B cell (primary cell): ENCODE measurements around the gene COX7B. TPM values are rescaled to one million over a fixed set of nuclear protein-coding genes. Genes with fewer than 3 reads are reported as not detected.
"Not testable (repeated sequence)": the region's sequence is repeated elsewhere in the genome, so short reads cannot be mapped to it uniquely, and the experiment has no call there.

Experiments
- ATAC-seq: fragments of 200-7000 bp; cut with Tn5 transposase; one replicate; pipeline ENCODE4 v1.10.0; 2021; ENCODE audit warnings: low read depth, mild to moderate bottlenecking, moderate number of reproducible peaks, moderate library complexity
- CTCF ChIA-PET: fragments of 350-600 bp; sonication (Branson Sonifier 250); formaldehyde crosslinking; loops from one replicate; lab custom pipeline; 2021; ENCODE audit warnings: antibody characterized with exemption, inconsistent platforms; lab: Charles Lee
- POLR2A ChIA-PET: fragments of 350-600 bp; sonication (Branson Sonifier 250); formaldehyde crosslinking; loops from one replicate; lab custom pipeline; 2021; ENCODE audit warnings: antibody characterized with exemption; lab: Charles Lee
- DNase-seq: peaks from one replicate; pipeline ENCODE4 v3.0.0; 2013
- H2AFZ ChIP-seq: 2 replicates; pipeline ENCODE4 v1.6.1; 2012; ENCODE audit warnings: mild to moderate bottlenecking, low read depth, low read length; ENCODE audit not compliant: insufficient read depth, poor library complexity, severe bottlenecking
- H3K27ac ChIP-seq, 2 donors: 1 replicate in 1 of 2; 2 replicates in 1 of 2; pipeline ENCODE4 v1.5.1; 2012 to 2013; ENCODE audit warnings: low read length in 2 of 2, mild to moderate bottlenecking in 2 of 2, moderate library complexity in 1 of 2
- H3K27me3 ChIP-seq, 4 experiments: fragments of 200-600 bp in 1 of 4; sonication (generic) in 1 of 4; replicated peaks in 1 of 4; 1 replicate in 2 of 4; 2 replicates in 2 of 4; pipeline versions ENCODE4 v1.6.1 to v1.7.0; 2013 to 2016; ENCODE audit warnings: low read length in 3 of 4, mild to moderate bottlenecking in 2 of 4, mixed read lengths in 1 of 4, moderate library complexity in 1 of 4; ENCODE audit not compliant: insufficient read depth in 4 of 4, control insufficient read depth in 3 of 4; ENCODE audit errors: control extremely low read depth in 1 of 4
- H3K36me3 ChIP-seq, 2 experiments: replicated peaks in 1 of 2; 1 replicate in 1 of 2; 2 replicates in 1 of 2; pipeline versions ENCODE4 v1.6.1 to v1.7.1; 2013; ENCODE audit warnings: low read length in 1 of 2; ENCODE audit not compliant: insufficient read depth in 2 of 2, control insufficient read depth in 1 of 2; ENCODE audit errors: control extremely low read depth in 1 of 2, extremely low read depth in 1 of 2
- H3K4me1 ChIP-seq, 2 donors: fragments of 200-600 bp in 1 of 2; sonication (generic) in 1 of 2; 1 replicate in 1 of 2; 2 replicates in 1 of 2; pipeline versions ENCODE4 v1.5.1 to v1.6.1; 2013 to 2017; ENCODE audit warnings: low read length in 2 of 2; ENCODE audit not compliant: control insufficient read depth in 2 of 2, insufficient read depth in 2 of 2
- H3K4me2 ChIP-seq: replicated peaks from 2 replicates; pipeline ENCODE3; 2012; ENCODE audit warnings: mild to moderate bottlenecking, low read depth, low read length; ENCODE audit not compliant: poor library complexity, severe bottlenecking
- H3K4me3 ChIP-seq, 5 experiments: fragments of 200-600 bp in 1 of 5; sonication (generic) in 1 of 5; 1 replicate in 3 of 5; 2 replicates in 2 of 5; pipeline versions ENCODE4 v1.5.1 to v1.7.0; 2011 to 2016; ENCODE audit warnings: low read length in 4 of 5, mild to moderate bottlenecking in 4 of 5, low read depth in 2 of 5, control low read depth in 1 of 5, moderate library complexity in 1 of 5; ENCODE audit not compliant: insufficient read depth in 1 of 5; ENCODE audit errors: control extremely low read depth in 1 of 5, extremely low read depth in 1 of 5
- H3K79me2 ChIP-seq: fragments of 200-600 bp; sonication (generic); one replicate; pipeline ENCODE4 v1.6.0; 2016; ENCODE audit warnings: low read length; ENCODE audit not compliant: control insufficient read depth, insufficient read depth
- H3K9ac ChIP-seq: fragments of 200-600 bp; sonication (generic); 2 replicates; pipeline ENCODE4 v1.6.1; 2017; ENCODE audit warnings: mild to moderate bottlenecking, low read length, moderate library complexity
- H3K9me3 ChIP-seq, 3 donors: one replicate each; pipeline versions ENCODE4 v1.6.1 to v1.7.1; 2013; ENCODE audit warnings: low read length in 2 of 3; ENCODE audit not compliant: control insufficient read depth in 2 of 3, insufficient read depth in 1 of 3; ENCODE audit errors: control extremely low read depth in 1 of 3
- H4K20me1 ChIP-seq: 2 replicates; pipeline ENCODE4 v1.6.0; 2012; ENCODE audit warnings: mild to moderate bottlenecking, low read length; ENCODE audit not compliant: insufficient read depth, control insufficient read depth, poor library complexity, severe bottlenecking
- H3K27ac Mint-ChIP-seq: one replicate; pipeline ENCODE4 v1.8.0; 2021; ENCODE audit warnings: mixed read lengths
- H3K27me3 Mint-ChIP-seq: one replicate; pipeline ENCODE4 v1.8.0; 2021; ENCODE audit warnings: mixed read lengths
- H3K4me1 Mint-ChIP-seq: one replicate; pipeline ENCODE4 v1.8.0; 2021; ENCODE audit warnings: mixed read lengths
- H3K4me3 Mint-ChIP-seq: one replicate; pipeline ENCODE4 v1.8.0; 2021; ENCODE audit warnings: mixed read lengths
- H3K9me3 Mint-ChIP-seq: one replicate; pipeline ENCODE4 v1.8.0; 2022; ENCODE audit warnings: mixed read lengths; ENCODE audit not compliant: insufficient read depth
- CTCF ChIP-seq: fragments of 200-600 bp; IDR thresholded peaks from one replicate; pipeline ENCODE4 v1.8.0; 2022; ENCODE audit warnings: antibody characterized with exemption, mild to moderate bottlenecking
- EZH2 ChIP-seq: IDR thresholded peaks from 2 replicates; pipeline ENCODE4 v1.6.1; 2012; ENCODE audit warnings: borderline replicate concordance, low read depth, mild to moderate bottlenecking, moderate library complexity, low read length; ENCODE audit not compliant: insufficient read depth, poor library complexity, severe bottlenecking
- WGBS: methylation state at CpG from one replicate; pipeline ENCODE4 v1.1.5; 2013; ENCODE audit warnings: missing lambda C conversion rate; ENCODE audit not compliant: insufficient coverage; 5-methylcytosine and 5-hydroxymethylcytosine counted together
- intact Hi-C: fragments of 100-400 bp; cut with micrococcal nuclease; formaldehyde crosslinking; loops from one replicate; pipeline ENCODE4 v1.10.0; 2022
- polyA plus RNA-seq: library from polyadenylated mRNA; depleted of rRNA; stranded (reverse); fragments of >200 nt; gene quantifications from 2 replicates; pipeline ENCODE4 v1.2.3, GENCODE V29; 2012
- total RNA-seq, 2 donors: library from RNA; stranded (reverse); fragments of 120-200 nt in 1 of 2; gene quantifications; 1 replicate in 1 of 2; 2 replicates in 1 of 2; pipeline versions ENCODE4 v1.2.3 to v1.2.4, GENCODE V29; 2013 to 2022

The COX7B gene
- total and polyA plus RNA-seq, 2 donors (not counting 1 experiment from before 2014, with no cell fraction given) = 91.1 to 352 TPM

GRCh38 chrX:77917294-77917933 lies 18.1 kb downstream of the COX7B start:
- intact Hi-C loops = loop anchor here (10.0 kb wide), 2 partner anchors 217 to 1027 kb away; partner anchors contain the start of genes P2RY10 and TAF9B
- Histone ChIP-seq H3K27me3 (no peaks in the 10 kb centered on the region), H4K20me1 (no peaks in the 10 kb centered on the region), H2AFZ (no peak overlapping the region), H3K9me3 (no peaks in the 10 kb centered on the region), H3K4me2 (peak overlapping the region; percentile 37), H3K79me2 (peaks cover 64% of the 10 kb centered on the region), H3K4me1 (peaks cover 1 to 4% of the 10 kb centered on the region in 2 donors), H3K27ac (no peak overlapping the region), H3K4me3 (peak overlapping the region in 3 of 5 experiments; percentile 15 to 31 (median 15)), H3K36me3 (no peaks in the 10 kb centered on the region), H3K9ac (peak overlapping the region; percentile 28)
- ChIA-PET CTCF (interaction anchor here (1.2 kb wide), 1 partner anchor 108 kb away, joined by 3 read pairs; no protein-coding TSS in a partner anchor), POLR2A (no interaction called here)
- TF ChIP-seq EZH2 (no peak), CTCF (no peak)
- no peak for DNase-seq
- H3K4me1 Mint-ChIP-seq = peaks cover 39% of the 10 kb centered on the region
- H3K9me3 Mint-ChIP-seq = no peaks in the 10 kb centered on the region
- WGBS = 20% methylated on average over 1 of the region's 2 CpGs
- ATAC-seq = no peak
- H3K4me3 Mint-ChIP-seq = peak overlapping the region; percentile 56
- H3K27ac Mint-ChIP-seq = peak overlapping the region; percentile 4
- no peaks in the 10 kb centered on the region for H3K27me3 Mint-ChIP-seq

DNA sequence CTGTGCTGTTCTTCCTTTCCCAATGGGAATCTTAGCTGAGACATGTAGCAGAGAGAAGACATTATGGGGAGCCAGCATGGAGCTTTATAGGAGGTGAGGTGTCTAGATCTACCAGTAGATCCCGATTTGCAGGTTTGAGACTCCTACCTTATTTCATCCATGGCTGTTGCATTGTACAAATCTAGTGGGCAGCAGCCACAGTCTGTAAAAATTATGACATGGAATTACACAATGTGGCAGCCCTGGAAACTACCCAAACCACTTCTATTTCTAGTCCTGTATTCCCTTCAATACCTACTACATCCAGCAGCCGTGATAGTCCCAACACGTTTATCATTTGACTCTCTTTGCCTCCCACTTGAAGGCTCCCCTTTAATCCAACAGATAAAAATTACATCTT lies 19.3 kb downstream of the COX7B start:
- Mint-ChIP-seq H3K9me3 (no peaks in the 10 kb centered on the region), H3K27ac (peak overlapping the region; percentile 37), H3K4me1 (peaks cover 33% of the 10 kb centered on the region), H3K4me3 (no peak overlapping the region), H3K27me3 (no peaks in the 10 kb centered on the region)
- H3K36me3 ChIP-seq = no peaks in the 10 kb centered on the region
- no peaks in the 10 kb centered on the region for H3K27me3 ChIP-seq
- no peak overlapping the region for H2AFZ ChIP-seq
- intact Hi-C loops = loop anchor here (10.0 kb wide), 2 partner anchors 216 to 1026 kb away; partner anchors contain the start of genes P2RY10 and TAF9B
- POLR2A ChIA-PET = no interaction called here
- TF ChIP-seq EZH2 (no peak), CTCF (no peak)
- no CpG with 5 or more reads among the region's 3 CpGs for WGBS
- DNase-seq (no peak), ATAC-seq (no peak)
- CTCF ChIA-PET = interaction anchor here (1.2 kb wide), 1 partner anchor 106 kb away, joined by 3 read pairs; no protein-coding TSS in a partner anchor
- peaks cover 0 to 4% of the 10 kb centered on the region in 2 donors for H3K4me1 ChIP-seq
- no peak overlapping the region for H3K4me2 ChIP-seq
- H3K79me2 ChIP-seq = peaks cover 57% of the 10 kb centered on the region
- no peaks in the 10 kb centered on the region for H4K20me1 ChIP-seq
- no peak overlapping the region for H3K27ac ChIP-seq
- H3K9ac ChIP-seq = no peak overlapping the region
- no peak overlapping the region for H3K4me3 ChIP-seq
- H3K9me3 ChIP-seq = no peaks in the 10 kb centered on the region

- intact Hi-C loops = loop anchor here (10.0 kb wide), 2 partner anchors 215 to 1025 kb away; partner anchors contain the start of genes P2RY10 and TAF9B
- H3K27ac ChIP-seq, H4K20me1 ChIP-seq, H3K27me3 ChIP-seq, CTCF ChIA-PET, H3K4me3 ChIP-seq, H3K9me3 Mint-ChIP-seq, ATAC-seq, H3K27ac Mint-ChIP-seq, H3K9me3 ChIP-seq, H3K4me3 Mint-ChIP-seq, H3K36me3 ChIP-seq, H3K27me3 Mint-ChIP-seq, H3K4me2 ChIP-seq, H3K9ac ChIP-seq, H2AFZ ChIP-seq, POLR2A ChIA-PET, DNase-seq, H3K4me1 ChIP-seq: not testable (repeated sequence)
- peaks cover 52% of the 10 kb centered on the region for H3K79me2 ChIP-seq
- peaks cover 32% of the 10 kb centered on the region for H3K4me1 Mint-ChIP-seq
- 60% methylated on average over 1 of the region's 6 CpGs for WGBS
These were observed 20.1 kb downstream of the COX7B start for GRCh38 chrX:77919370-77919769.
